Trophoblast cell (in vitro differentiated cells and primary cell): ENCODE results near the gene ANKRD66.

ENCODE experiments used
- DNase-seq, 2 donors: peaks; one replicate each; pipeline ENCODE4 v3.0.0-alpha.2; 2016
- H2AFZ ChIP-seq: 2 replicates; pipeline ENCODE4 v1.6.1; 2013; ENCODE audit warnings: low read length, moderate library complexity, mild to moderate bottlenecking; ENCODE audit not compliant: insufficient read depth, poor library complexity
- H2AK5ac ChIP-seq: 2 replicates; pipeline ENCODE4 v1.6.1; 2013; ENCODE audit warnings: mild to moderate bottlenecking, low read length
- H2BK120ac ChIP-seq: 2 replicates; pipeline ENCODE4 v1.6.1; 2013; ENCODE audit warnings: low read length, mild to moderate bottlenecking, moderate library complexity; ENCODE audit not compliant: insufficient read depth, poor library complexity
- H2BK12ac ChIP-seq: 2 replicates; pipeline ENCODE4 v1.6.1; 2013; ENCODE audit warnings: mild to moderate bottlenecking, low read length, moderate library complexity
- H2BK5ac ChIP-seq: 2 replicates; pipeline ENCODE4 v1.6.1; 2013; ENCODE audit warnings: low read length, low read depth, moderate library complexity, mild to moderate bottlenecking; ENCODE audit not compliant: poor library complexity
- H3K14ac ChIP-seq: 2 replicates; pipeline ENCODE4 v1.6.1; 2013; ENCODE audit warnings: mild to moderate bottlenecking, low read length
- H3K18ac ChIP-seq: 2 replicates; pipeline ENCODE4 v1.6.1; 2013; ENCODE audit warnings: mild to moderate bottlenecking, low read length
- H3K23ac ChIP-seq: 2 replicates; pipeline ENCODE4 v1.6.1; 2013; ENCODE audit warnings: low read length
- H3K27ac ChIP-seq: 2 replicates; pipeline ENCODE4 v1.5.1; 2013; ENCODE audit warnings: low read depth, mild to moderate bottlenecking, inconsistent platforms, low read length, moderate library complexity
- H3K27me3 ChIP-seq: 2 replicates; pipeline ENCODE4 v1.6.1; 2013; ENCODE audit warnings: inconsistent platforms, mild to moderate bottlenecking, low read length, moderate library complexity; ENCODE audit not compliant: insufficient read depth
- H3K36me3 ChIP-seq, 2 experiments: 1 replicate in 1 of 2; 2 replicates in 1 of 2; pipeline ENCODE4 v1.6.1; 2013; ENCODE audit warnings: low read length in 2 of 2, mild to moderate bottlenecking in 2 of 2, moderate library complexity in 1 of 2; ENCODE audit not compliant: insufficient read depth in 2 of 2, control insufficient read depth in 1 of 2
- H3K4ac ChIP-seq: 2 replicates; pipeline ENCODE4 v1.6.1; 2013; ENCODE audit warnings: low read depth, mild to moderate bottlenecking, low read length, moderate library complexity
- H3K4me1 ChIP-seq, 2 experiments: 1 replicate in 1 of 2; 2 replicates in 1 of 2; pipeline ENCODE4 v1.6.1; 2013; ENCODE audit warnings: low read length in 2 of 2, mild to moderate bottlenecking in 2 of 2, moderate library complexity in 1 of 2; ENCODE audit not compliant: insufficient read depth in 2 of 2, control insufficient read depth in 1 of 2
- H3K4me2 ChIP-seq: 2 replicates; pipeline ENCODE4 v1.6.1; 2013; ENCODE audit warnings: inconsistent platforms, mild to moderate bottlenecking, low read length, moderate library complexity
- H3K4me3 ChIP-seq: 2 replicates; pipeline ENCODE4 v1.5.1; 2013; ENCODE audit warnings: mild to moderate bottlenecking, low read depth, low read length, inconsistent platforms
- H3K79me1 ChIP-seq: one replicate; pipeline ENCODE4 v1.6.1; 2013; ENCODE audit warnings: low read length
- H3K79me2 ChIP-seq: 2 replicates; pipeline ENCODE4 v1.6.1; 2013; ENCODE audit warnings: low read length, mild to moderate bottlenecking; ENCODE audit not compliant: control insufficient read depth, insufficient read depth, poor library complexity
- H3K9ac ChIP-seq: 2 replicates; pipeline ENCODE4 v1.6.1; 2013; ENCODE audit warnings: mild to moderate bottlenecking, low read length
- H3K9me3 ChIP-seq: 2 replicates; pipeline ENCODE4 v1.6.1; 2013; ENCODE audit warnings: low read depth, mild to moderate bottlenecking, control low read depth, inconsistent platforms, low read length; ENCODE audit not compliant: insufficient read depth
- H4K12ac ChIP-seq: 2 replicates; pipeline ENCODE4 v1.6.1; 2013; ENCODE audit warnings: low read depth, mild to moderate bottlenecking, low read length, moderate library complexity
- H4K8ac ChIP-seq: 2 replicates; pipeline ENCODE4 v1.6.1; 2013; ENCODE audit warnings: low read depth, mild to moderate bottlenecking, low read length, moderate library complexity
- H4K91ac ChIP-seq: one replicate; pipeline ENCODE4 v1.6.1; 2013; ENCODE audit warnings: low read depth, mild to moderate bottlenecking, low read length, moderate library complexity
- WGBS: extraction: QIAGEN DNeasy Blood & Tissue Kit; methylation state at CpG from one replicate; pipeline ENCODE4 v1.1.7; 2013; ENCODE audit warnings: missing lambda C conversion rate; ENCODE audit not compliant: insufficient read length, insufficient coverage; ENCODE audit errors: extremely low coverage; 5-methylcytosine and 5-hydroxymethylcytosine counted together

ANKRD66 gene

DNA sequence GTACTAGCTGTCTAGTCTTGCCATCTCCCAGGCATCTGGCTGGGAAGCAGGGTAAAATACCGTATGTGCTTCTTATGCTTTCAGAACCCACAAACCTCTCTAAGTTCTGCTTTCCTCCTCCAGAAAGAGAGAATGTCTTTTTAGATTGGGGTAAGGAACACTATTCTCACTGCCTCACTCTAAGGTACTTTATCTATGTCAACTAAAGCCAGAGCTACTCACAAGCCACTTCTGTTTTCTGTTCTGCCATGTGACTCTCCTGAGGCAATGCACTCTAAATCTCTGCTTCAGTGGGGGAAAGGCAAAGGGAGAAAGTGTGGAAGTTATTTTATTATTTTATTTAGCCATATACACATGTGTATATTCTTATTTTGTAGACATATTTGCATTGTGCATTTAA, 62.1 kb downstream of the ANKRD66 start:
- H2AFZ ChIP-seq, result no peak overlapping the region
- H3K4me3 ChIP-seq, result no peak overlapping the region
- H3K36me3 ChIP-seq, result no peaks in the 10 kb centered on the region

More for the DNA sequence above, 62.1 kb downstream of the ANKRD66 start:
- H2BK120ac ChIP-seq, result no peak overlapping the region
- H2BK5ac ChIP-seq, result no peak overlapping the region
- no peak overlapping the region for H3K4ac ChIP-seq
- H2BK12ac ChIP-seq, result no peak overlapping the region
- no peak overlapping the region for H3K27ac ChIP-seq
- no peaks in the 10 kb centered on the region for H3K27me3 ChIP-seq
- H4K8ac ChIP-seq, result no peak overlapping the region
- no peak overlapping the region for H3K9ac ChIP-seq
- H3K79me2 ChIP-seq, result no peaks in the 10 kb centered on the region
- H4K91ac ChIP-seq, result no peak overlapping the region
- no peaks in the 10 kb centered on the region for H3K4me1 ChIP-seq
- no CpG with 5 or more reads among the region's 1 CpG for WGBS
- no peaks in the 10 kb centered on the region for H3K79me1 ChIP-seq
- H3K18ac ChIP-seq, result no peak overlapping the region
- DNase-seq, result no peak
- no peak overlapping the region for H3K14ac ChIP-seq
- no peaks in the 10 kb centered on the region for H3K9me3 ChIP-seq
- H3K23ac ChIP-seq, result no peak overlapping the region
- no peak overlapping the region for H4K12ac ChIP-seq
- H3K4me2 ChIP-seq, result no peak overlapping the region
- no peak overlapping the region for H2AK5ac ChIP-seq
